Fibroblast of the conjunctiva (primary cell): ENCODE results near the gene FHL2.
A peak's percentile ranks its signal among the peaks of the same experiment; 100 is the strongest.

ENCODE experiments used
- DNase-seq: peaks from one replicate; pipeline ENCODE4 v3.0.0-alpha.2; 2010; ENCODE audit warnings: low read depth

Gene FHL2

DNA sequence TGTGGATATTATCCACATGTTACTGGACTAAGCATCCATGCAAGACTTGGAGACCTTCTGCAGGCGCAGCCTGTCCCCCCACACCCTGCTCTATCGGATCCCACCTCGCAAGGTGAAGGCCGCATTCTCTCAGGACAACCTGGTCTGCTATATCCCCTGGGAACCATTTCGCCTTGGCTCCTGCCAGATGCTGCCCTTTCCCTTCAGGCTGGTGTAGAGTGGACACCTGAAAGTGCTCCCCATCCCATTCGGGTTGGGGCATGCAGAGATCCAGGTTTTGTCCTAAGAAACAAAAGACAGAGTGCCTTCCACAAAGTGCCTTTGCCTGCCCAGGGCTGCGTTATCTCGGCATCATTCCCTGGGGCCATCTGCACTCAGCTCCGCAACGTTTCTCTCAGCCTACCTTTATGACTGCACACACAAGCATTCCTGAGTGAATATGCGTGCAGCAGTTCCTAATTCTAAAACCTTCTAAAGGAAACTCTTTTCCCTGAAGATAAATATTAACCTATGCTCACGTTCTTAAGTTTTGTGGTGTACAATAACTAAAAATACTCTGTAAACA, 20.5 kb downstream of the FHL2 start:
- no peak for DNase-seq

DNA sequence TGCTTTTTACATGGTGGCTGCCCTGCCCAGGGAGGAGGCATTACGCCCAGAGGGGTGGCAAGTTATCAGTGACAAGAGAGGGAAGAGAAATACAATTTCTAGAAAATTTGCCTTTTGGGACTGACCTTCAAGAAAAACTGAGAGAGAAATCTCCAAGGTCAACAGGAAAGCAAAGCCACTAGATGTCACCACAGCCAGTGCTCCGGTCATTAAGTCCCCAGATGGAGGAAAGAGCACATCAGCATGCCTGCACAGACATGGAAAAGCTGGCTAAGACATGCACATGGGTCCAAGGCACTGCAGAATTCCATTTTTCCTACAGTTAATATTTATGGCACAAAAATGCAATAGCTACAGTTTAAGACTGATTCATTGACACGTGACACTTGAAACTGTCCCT, 21.0 kb downstream of the FHL2 start:
- no peak for DNase-seq

DNA sequence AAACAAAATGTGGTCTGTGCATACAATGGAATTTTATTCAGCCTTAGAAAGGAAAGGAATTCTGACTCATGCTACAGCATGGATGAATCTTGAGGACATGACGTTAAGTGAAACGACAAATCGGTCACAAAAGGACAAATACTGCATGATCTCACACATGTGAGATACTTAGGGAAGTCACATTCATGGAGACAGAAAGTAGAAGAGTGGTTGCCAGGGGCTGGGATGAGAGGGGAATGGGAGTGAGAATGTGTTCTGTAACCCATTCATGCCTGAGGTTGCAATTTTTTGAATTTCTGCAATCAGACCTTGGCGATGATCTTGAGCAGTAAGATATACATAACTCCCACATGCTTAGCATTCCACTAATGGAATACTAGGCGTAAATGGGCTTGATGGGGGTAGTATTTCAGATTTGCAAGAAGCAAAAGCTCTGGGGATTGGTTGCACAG, 22.0 kb downstream of the FHL2 start:
- DNase-seq, result no peak

DNA sequence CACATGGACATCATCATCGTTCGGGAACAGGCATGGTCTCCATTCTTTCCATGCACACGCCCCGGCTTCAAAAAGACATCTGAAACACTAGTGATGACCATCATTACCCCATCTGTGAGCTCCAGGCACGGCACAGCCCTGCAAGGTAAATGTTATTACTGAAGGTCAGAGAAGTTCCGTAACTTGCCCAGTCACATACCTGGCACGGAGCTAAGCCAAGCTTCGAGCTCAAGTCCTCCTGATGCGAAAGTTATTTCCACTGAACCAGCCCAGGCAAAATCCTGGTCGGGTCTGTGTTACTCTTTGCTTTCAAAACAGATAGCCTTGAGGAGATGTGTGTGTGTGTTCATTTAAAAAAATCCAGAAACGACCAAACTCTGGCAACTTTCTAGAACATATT, 22.8 kb downstream of the FHL2 start:
- no peak for DNase-seq

DNA sequence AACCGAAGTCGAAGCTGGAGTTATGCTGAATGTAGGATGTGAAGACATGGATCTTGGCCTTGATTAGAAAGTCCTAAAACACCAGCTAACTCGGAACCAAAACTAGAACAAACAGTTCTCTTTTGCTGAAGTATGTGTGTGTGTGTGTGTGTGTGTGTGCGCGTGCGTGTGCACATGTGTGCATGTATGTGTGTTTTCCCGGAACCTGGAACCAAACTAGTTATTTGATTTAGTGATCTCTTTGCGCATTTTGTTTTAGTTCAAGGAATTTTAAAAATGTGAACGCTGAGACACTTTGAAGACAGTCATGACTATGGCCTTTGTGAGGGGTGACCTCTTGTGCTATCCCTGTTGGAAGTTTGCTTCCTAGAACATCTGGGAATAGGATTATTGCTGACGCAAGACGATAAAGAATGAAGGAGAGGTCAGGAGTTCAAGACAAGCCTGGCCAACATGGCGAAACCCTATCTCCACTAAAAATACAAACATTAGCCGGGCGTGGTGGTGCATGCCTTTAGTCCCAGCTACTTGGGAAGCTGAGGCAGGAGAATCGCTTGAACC, 23.8 kb downstream of the FHL2 start:
- DNase-seq, result peak; percentile 66

DNA sequence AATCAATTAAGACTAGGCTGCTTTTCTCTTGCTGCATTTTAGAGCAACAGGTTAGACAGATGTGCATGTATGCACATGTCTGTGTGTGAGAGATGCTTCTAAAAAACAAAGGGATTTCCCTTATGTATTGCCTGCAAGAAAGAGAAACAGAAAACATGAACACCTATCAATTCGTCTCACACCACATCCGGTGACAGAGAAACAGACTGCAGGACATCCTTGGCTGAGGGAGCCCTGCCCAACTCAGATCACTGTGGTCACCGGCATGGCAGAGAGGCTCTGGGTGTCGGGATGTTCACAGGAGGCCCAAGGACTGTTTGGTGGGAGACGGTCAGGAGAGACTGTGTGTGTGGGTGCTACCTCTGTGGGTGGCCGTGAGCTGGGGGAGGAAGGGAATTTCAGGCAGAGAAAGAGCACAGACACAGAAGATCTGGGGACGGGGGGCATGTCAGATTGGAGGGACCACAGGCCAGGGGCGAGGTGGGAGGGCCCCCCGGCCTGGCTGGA, 24.9 kb downstream of the FHL2 start:
- DNase-seq, result no peak

DNA sequence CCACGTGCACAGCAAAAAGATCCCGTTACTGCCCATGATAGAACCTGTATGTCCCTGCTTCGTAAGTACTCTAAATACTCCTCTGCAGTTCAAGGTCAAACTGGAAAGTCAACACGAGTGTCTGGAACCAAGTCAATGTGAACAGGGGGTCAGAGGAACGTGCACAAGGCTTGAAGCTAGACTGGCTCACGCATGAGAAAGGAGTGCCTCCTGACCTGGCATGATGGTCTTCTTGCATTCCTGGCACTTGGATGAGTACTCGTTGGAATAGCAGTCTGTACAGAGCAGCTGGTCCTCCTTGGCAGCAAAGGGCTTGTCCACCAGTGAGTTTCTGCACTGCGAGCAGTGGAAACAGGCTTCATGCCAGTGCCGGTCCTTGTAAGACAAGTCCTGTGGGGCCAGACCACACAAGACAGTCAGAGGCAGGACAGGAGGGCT, 25.5 kb downstream of the FHL2 start:
- DNase-seq, result no peak

DNA sequence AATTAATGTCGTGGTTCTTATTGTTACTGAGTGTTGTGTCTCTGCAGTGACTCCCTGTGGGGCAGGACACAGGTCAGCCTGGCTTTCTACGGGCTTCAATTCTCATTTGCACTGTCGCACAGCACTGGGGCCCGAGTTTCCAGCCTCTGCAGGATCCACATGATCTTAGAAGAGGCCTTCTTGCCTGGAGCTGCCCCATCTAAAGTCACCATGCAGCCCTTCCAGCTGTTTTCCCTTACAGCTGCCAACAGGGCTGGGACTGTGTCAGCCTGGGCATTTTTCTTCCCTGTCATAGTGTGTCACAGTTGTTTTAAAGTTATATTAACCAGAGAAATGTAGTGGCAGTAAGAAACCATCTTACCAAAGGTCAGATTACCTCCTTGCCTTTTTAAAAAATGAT, 27.0 kb downstream of the FHL2 start:
- DNase-seq, result no peak

DNA sequence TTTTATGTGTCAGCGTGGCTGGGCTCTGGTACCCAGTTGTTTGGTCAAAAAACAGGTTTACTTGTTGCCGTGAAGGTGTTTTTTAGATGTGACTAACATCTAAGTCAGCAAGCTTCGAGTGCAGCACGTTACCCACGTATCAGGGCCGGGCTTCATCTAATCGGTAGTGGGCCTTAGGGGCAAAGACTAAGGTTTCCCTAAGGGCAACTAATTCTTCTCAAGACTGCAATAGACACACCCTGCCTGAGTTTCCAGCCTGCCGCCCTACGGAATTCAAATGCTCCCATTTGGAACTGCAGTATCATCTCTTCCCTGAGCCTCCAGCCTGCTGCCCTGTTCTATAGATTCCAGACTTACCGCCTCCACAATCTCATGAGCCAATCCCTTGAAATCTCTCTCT, 27.7 kb downstream of the FHL2 start:
- DNase-seq, result no peak

DNA sequence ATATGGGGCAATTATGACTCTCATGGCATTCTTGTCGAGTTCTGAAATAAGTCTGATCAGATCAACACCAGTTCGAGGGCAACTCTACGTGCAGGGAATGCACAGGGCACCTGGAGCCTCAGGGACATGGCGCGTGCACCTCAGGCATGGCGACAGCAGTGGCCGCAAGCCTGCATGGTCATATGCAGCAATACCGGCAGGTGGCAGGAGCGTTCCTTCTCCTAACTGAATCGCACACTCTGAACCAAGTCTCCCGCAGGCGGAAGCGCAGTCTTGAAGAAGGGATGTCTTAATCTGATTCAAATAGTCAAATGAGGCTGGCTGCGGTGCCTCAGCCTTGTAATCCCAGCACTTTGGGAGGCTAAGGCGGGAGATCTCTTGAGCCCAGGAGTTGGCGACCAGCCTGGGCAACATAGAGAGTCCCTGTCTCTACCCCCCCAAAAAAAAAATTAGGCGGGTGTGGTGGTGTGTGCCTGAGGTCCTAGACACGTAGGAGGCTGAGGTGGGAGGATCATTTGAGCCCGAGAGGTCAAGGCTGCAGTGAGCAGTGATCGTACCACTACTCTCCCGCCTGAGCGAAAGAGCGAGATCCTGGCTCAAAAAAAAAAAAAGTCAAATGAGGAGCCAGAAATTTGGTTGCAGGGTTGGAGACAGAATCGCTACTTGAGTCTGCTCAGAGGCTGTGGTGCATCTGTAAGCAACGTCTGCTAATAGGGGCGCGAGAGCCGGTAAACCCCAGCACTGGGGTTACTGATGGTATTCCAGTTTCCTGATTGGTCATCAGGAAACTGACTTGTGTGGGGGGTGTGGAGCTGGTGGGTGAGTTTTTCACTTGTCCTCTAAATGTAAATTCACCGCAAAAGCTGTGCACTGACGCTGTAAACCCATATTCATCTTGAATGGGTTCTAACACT, 28.8 kb downstream of the FHL2 start:
- peak; percentile 81 for DNase-seq

DNA sequence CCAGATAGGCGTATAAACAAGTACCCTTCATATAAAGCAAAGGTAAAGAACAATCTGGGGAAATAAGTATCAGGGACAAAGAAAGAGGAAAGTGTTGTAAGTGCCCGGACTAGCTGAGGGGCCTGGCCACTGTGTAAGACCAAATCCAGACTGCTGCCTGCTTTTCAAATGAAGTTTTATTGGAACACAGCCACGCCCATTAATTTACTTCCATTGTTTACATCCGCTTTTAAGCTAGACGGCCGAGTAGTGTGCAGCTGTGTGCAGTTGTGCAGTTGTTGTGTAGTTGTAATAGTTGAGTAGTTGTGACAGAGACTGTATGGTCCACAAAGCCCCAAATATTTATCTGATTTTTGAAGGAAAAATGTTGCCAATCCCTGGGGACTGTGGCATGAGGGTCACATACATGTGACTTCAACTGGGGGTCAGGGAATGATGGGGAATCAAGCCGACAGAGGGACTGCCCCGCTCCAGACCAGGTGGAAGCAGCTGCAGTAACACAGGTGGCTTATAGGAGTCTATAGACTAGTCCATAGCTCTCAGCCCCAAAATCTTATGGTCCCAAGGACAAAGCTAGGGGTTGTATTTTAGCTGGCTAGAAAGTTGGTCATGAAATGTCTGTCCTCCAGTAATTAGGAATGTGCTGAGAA, 30.0 kb downstream of the FHL2 start:
- no peak for DNase-seq

DNA sequence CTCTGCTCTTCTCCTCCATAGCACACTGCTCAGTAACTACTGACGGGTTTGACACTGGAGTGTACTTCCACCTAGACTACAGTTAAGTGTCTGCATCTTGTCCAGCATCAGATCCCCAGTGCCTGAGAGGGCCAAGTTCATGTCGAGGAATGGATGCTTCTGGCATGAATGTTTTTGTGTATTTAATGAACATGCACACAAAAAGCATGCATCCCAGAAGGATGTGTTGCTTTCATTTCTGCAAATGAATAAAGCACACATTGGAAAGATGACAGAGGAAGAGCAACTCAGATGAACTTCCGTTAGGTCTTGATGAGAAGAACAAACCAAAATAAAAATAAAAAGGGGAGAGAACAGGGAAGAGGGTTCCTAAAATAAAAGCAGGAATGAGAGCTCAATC, 33.6 kb downstream of the FHL2 start:
- DNase-seq, result no peak

DNA sequence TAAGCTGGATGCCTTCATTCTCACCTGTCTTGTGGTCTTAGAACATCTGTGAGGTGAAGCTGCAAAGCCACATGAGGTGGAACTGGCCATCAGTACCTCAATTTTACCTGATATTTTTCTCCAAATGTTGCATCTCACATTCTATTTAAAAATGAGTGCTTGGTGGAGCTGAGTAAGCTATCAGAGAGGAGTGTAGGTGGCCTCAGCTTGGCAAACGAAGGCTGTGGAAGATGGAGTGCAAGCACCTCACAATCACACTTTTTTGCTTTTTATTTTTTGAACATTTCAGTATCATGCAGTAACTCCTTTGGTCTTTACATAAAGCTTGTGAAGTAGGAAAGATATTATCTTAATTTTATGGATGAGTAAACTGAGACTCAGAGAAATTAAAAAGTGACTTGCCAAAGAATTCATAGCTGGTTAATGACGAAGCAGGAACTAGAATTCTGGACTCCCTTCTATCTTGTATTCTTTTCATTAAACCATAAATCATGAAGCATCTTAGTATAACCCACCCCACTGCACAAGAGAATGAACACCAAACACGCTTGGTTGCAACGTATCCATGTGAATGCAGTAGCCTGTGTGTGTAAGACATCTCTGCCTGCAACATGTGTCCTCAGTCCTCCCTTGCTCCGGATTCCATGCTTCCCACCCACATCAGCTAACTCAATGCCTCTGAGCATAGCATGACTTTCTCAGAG, 34.3 kb downstream of the FHL2 start:
- DNase-seq, result no peak

DNA sequence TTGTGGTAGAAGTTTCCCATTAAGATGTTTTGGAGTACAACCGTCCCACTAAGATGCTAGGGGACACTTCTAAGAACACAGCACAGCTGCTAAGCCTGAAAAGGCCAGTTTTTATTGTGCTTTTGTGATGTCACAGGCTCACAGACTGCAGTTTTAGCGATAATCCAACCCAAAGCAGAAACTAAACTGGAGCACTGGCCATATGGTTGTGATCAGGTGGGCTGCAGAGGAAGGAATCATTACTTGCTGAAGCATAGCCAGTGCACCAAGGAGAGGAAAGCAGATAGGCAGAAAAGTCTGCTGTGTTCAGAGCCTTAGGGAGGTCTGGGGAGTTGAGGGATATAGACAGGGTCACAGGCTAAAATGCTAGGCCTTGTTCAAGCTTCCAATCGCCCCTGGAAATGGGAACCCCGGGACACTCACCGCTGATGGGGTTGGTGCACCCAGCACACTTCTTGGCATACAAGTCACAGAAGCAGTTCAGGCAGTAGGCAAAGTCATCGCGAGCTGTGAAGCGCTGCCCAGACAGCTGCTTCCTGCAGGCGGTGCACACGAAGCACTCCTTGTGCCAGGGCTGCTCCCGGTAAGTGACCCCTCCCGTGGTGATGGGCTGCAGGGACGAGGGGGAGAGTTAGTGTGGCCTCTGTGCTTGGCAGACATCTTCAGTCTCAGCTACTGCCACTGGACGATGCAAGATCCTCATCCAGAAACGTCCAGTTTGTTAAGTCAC, 35.8 kb downstream of the FHL2 start:
- no peak for DNase-seq

DNA sequence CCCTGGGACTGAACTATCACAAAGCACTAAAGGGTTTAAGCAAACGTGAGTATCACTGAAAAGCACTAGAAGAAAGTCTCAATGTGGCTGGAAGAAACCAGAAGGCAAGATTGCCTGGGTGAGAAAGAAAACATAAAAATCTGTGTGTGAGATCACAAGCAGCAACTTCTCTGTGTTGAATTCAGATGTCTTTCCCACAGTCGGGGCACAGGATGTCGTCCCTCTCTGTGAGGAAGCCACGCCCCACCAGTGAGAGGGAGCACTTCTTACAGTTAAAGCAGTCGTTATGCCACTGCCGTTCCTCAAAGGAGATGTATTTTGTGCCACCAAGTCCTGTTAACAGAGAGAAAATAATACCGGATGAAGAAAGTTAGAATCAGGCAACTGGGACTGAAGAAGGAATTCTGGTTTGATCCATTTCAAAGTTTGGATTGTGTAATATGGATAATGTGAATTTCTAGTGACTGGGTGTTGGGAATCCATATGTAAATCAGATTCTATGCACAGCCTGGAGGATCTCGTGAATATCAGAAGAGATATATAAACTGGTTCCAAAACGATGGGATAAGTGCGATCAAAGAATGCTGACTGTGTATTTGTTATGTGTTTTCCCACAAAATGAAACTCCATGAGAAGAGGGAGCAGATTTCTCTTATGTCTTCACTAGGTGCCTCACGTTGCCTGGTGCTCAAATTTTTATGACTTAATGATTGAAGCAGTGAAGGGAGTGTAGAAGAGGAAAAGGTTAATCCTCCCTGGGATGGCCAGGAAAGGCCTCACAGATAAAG, 37.6 kb downstream of the FHL2 start:
- no peak for DNase-seq

DNA sequence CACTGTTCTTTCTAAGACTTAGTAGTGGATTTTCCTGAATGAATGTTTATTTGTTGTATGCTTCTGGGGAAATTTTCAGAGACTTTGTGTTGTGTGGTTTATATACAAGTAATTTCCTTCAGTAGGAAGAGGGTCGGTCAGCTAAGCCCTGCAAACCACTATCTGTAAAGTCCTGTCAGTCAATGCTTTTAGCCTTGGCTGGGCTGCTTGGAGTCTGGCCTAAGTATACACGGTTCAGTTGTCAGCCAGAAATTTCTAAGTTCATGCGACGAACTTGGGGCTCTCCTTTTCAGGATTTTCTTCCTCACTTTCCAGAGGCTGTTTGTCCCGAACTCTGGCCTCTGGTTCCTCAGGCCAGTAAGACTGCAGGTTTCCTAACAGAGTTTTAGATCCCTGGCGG, 40.3 kb downstream of the FHL2 start:
- DNase-seq, result no peak

DNA sequence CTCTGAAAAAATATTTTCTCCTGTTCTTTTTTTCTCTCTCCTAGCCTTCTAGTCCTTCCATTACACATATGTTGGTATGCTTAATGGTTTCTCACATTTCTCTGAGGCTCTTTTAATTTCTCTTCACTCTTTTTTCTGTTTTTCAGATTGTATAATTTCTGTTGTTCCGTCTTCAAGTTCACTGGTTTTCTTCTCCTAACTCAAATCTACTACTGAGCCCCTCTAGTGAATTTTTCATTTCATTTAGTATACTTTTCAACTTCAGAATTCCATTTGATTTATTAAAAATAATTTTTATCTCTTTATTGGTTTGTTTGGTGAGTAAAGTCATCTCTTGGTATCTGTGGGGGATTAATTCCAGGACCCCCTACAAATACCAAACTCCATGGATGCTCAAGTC, 41.7 kb downstream of the FHL2 start:
- no peak for DNase-seq

DNA sequence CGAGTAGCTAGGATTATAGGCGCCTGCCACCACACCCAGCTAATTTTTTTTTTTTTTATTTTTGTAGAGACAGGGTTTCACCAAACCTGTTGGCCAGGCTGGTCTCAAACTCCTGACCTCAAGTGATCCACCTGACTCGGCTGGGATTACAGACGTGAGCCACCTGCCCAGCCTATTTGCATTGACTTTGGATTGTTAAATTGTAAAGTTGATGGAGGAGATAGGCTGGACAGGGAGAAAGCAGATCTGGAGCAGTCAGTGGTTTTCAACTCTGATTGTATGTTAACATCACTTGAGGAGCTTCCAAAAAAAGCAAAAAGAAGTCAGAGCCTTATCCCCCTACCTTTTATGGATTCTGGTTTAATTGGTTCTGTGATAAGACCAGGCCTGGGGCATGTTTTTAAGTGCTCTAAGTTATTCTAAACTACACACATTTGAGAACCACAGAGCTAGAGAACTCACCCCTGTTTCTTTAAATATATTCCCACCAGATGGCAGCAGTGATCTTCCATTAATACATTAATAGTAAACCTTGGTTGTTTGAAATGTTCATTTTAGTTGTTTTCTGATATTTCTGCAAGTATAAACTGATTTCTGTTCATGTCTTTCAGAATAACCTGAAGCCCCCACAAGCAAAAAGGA, 54.0 kb downstream of the FHL2 start:
- DNase-seq, result peak; percentile 31

DNA sequence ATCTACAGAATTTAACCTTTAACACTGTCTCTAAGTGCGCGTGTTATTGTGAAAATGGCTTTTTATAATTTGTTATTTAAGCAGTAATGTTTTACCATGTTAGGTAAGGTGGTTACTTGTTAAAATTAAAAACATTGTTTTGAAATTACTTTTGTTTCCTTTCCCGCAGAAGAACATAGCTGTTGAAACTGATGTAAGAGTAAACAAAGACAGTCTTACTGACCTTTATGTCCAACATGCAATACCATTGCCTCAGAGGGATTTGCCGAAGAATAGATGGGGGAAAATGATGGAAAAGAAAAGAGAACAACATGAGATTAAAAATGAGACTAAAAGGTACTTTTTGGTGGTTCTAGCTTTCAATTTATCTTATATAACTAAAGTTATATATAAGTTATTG, 59.4 kb downstream of the FHL2 start:
- DNase-seq, result no peak

DNA sequence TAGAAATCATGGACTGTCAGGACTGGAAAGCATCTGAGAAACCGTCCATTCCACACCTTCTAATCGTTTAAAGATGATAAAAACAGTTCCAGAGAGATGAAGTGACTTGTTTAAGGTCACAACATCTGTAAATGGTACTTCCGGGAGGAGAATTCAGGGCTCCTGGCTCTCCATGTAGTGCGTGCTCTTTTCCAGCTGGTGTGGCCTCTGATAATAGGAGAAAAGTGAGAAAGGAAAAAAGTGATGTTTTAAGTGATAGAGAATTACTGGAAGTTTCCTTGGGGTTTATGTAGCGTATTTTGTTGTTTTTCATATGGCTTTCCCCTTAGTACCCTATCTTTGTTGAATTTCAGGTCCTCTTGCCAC, 60.8 kb downstream of the FHL2 start:
- no peak for DNase-seq
